ENCODE results near the gene TPI1.

Gene TPI1

GRCh38 chr12:6834873-6835272 is 32.5 kb upstream of the TPI1 start:
- no peak overlapping the region for H3K27ac ChIP-seq (ENCODE audit: low read length, poor library complexity, severe bottlenecking)
- H4K91ac ChIP-seq (ENCODE audit: low read length): no peak overlapping the region
- no peak overlapping the region for H2BK120ac ChIP-seq (ENCODE audit: low read depth, low read length)
- no peak overlapping the region for H2BK12ac ChIP-seq (ENCODE audit: low read length in 2 of 2)
- H3K36me3 ChIP-seq (ENCODE audit: control insufficient read depth in 1 of 2, insufficient read depth in 2 of 2, low read depth in 1 of 2, low read length in 2 of 2): peaks cover 73 to 85% of the 10 kb centered on the region in 2 experiments
- H3K4me1 ChIP-seq (ENCODE audit: control insufficient read depth, insufficient read depth, low read depth, low read length): peaks cover 9% of the 10 kb centered on the region
- WGBS: 76% methylated on average over 2 of the region's 5 CpGs
- no peak overlapping the region for H4K8ac ChIP-seq (ENCODE audit: low read length)
- no peak overlapping the region for H2BK15ac ChIP-seq (ENCODE audit: low read depth, poor library complexity, severe bottlenecking)
- no peak overlapping the region for H2AK5ac ChIP-seq (ENCODE audit: low read length, severe bottlenecking)
- H3K27me3 ChIP-seq (ENCODE audit: control insufficient read depth in 1 of 2, insufficient read depth in 1 of 2, low read length in 2 of 2): no peaks in the 10 kb centered on the region
- H3K4me3 ChIP-seq (ENCODE audit: insufficient read depth in 1 of 2, low read depth in 1 of 2, low read length in 2 of 2): no peak overlapping the region
- no peak overlapping the region for H3K23ac ChIP-seq (ENCODE audit: low read length in 2 of 2)
- H3K9me3 ChIP-seq (ENCODE audit: control insufficient read depth, low read length): no peaks in the 10 kb centered on the region
- H3K4me2 ChIP-seq (ENCODE audit: low read length, poor library complexity, severe bottlenecking): no peak overlapping the region
- H3K18ac ChIP-seq (ENCODE audit: low read depth in 1 of 2, low read length in 2 of 2): no peak overlapping the region
- H3K9ac ChIP-seq (ENCODE audit: low read length): no peak overlapping the region
- H2BK5ac ChIP-seq (ENCODE audit: low read depth, low read length, poor library complexity, severe bottlenecking): no peak overlapping the region
- DNase-seq: no peak
- H2AFZ ChIP-seq (ENCODE audit: low read depth, low read length): no peak overlapping the region
- no peak overlapping the region for H3K14ac ChIP-seq (ENCODE audit: low read length in 2 of 2)
- H3K4ac ChIP-seq (ENCODE audit: low read depth in 1 of 2, low read length in 2 of 2): no peak overlapping the region
- peaks cover 38% of the 10 kb centered on the region for H3K79me1 ChIP-seq (replicated peaks; ENCODE audit: low read length, poor library complexity, severe bottlenecking)

DNA sequence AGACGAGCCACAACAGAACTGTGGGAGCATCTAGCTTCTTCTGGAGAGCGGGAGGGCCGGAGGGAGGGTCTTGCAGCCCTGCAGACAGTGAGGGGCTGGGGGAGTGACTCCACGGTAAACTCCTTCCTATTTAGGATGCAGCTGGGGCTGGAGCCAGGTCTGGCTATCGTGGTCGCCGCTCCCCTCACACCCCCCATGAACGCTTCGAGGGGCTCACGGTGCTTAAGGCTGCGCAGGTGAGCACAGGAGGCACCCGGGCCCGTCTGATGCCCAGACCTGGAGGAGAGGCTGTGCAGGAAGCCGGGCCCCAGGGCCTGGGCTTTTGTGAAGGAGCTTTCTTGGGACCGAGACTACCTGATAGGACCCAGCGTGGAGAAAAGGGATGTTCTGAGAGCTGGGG is 30.5 kb upstream of the TPI1 start:
- no peak overlapping the region for H3K4ac ChIP-seq (ENCODE audit: low read depth in 1 of 2, low read length in 2 of 2)
- H2AK5ac ChIP-seq (ENCODE audit: low read length, severe bottlenecking): no peak overlapping the region
- H3K14ac ChIP-seq (ENCODE audit: low read length in 2 of 2): no peak overlapping the region
- H3K79me1 ChIP-seq (replicated peaks; ENCODE audit: low read length, poor library complexity, severe bottlenecking): peaks cover 23% of the 10 kb centered on the region
- H2BK15ac ChIP-seq (ENCODE audit: low read depth, poor library complexity, severe bottlenecking): no peak overlapping the region
- no peaks in the 10 kb centered on the region for H3K27me3 ChIP-seq (ENCODE audit: control insufficient read depth in 1 of 2, insufficient read depth in 1 of 2, low read length in 2 of 2)
- H3K4me1 ChIP-seq (ENCODE audit: control insufficient read depth, insufficient read depth, low read depth, low read length): peaks cover 2% of the 10 kb centered on the region
- H3K9ac ChIP-seq (ENCODE audit: low read length): no peak overlapping the region
- no peak overlapping the region for H3K4me3 ChIP-seq (ENCODE audit: insufficient read depth in 1 of 2, low read depth in 1 of 2, low read length in 2 of 2)
- H2BK5ac ChIP-seq (ENCODE audit: low read depth, low read length, poor library complexity, severe bottlenecking): no peak overlapping the region
- H3K9me3 ChIP-seq (ENCODE audit: control insufficient read depth, low read length): no peaks in the 10 kb centered on the region
- H4K91ac ChIP-seq (ENCODE audit: low read length): no peak overlapping the region
- no peak for DNase-seq
- no peak overlapping the region for H2BK12ac ChIP-seq (ENCODE audit: low read length in 2 of 2)
- H3K4me2 ChIP-seq (ENCODE audit: low read length, poor library complexity, severe bottlenecking): no peak overlapping the region
- peaks cover 71 to 79% of the 10 kb centered on the region in 2 experiments for H3K36me3 ChIP-seq (ENCODE audit: control insufficient read depth in 1 of 2, insufficient read depth in 2 of 2, low read depth in 1 of 2, low read length in 2 of 2)
- 87% methylated on average over 16 of the region's 16 CpGs for WGBS
- H2AFZ ChIP-seq (ENCODE audit: low read depth, low read length): no peak overlapping the region
- H2BK120ac ChIP-seq (ENCODE audit: low read depth, low read length): no peak overlapping the region
- H3K27ac ChIP-seq (ENCODE audit: low read length, poor library complexity, severe bottlenecking): no peak overlapping the region
- no peak overlapping the region for H3K23ac ChIP-seq (ENCODE audit: low read length in 2 of 2)
- H3K18ac ChIP-seq (ENCODE audit: low read depth in 1 of 2, low read length in 2 of 2): no peak overlapping the region
- H4K8ac ChIP-seq (ENCODE audit: low read length): no peak overlapping the region

GRCh38 chr12:6837370-6838060 is 29.8 kb upstream of the TPI1 start:
- DNase-seq: no peak
- Histone ChIP-seq H3K27me3 (ENCODE audit: control insufficient read depth in 1 of 2, insufficient read depth in 1 of 2, low read length in 2 of 2) (no peaks in the 10 kb centered on the region), H2BK120ac (ENCODE audit: low read depth, low read length) (no peak overlapping the region), H3K4me1 (ENCODE audit: control insufficient read depth, insufficient read depth, low read depth, low read length) (peaks cover 2% of the 10 kb centered on the region), H3K4ac (ENCODE audit: low read depth in 1 of 2, low read length in 2 of 2) (no peak overlapping the region), H4K8ac (ENCODE audit: low read length) (no peak overlapping the region), H3K9me3 (ENCODE audit: control insufficient read depth, low read length) (no peaks in the 10 kb centered on the region), H3K79me1 (replicated peaks; ENCODE audit: low read length, poor library complexity, severe bottlenecking) (peaks cover 20% of the 10 kb centered on the region), H3K4me2 (ENCODE audit: low read length, poor library complexity, severe bottlenecking) (no peak overlapping the region), H3K4me3 (ENCODE audit: insufficient read depth in 1 of 2, low read depth in 1 of 2, low read length in 2 of 2) (no peak overlapping the region), H4K91ac (ENCODE audit: low read length) (no peak overlapping the region), H3K36me3 (ENCODE audit: control insufficient read depth in 1 of 2, insufficient read depth in 2 of 2, low read depth in 1 of 2, low read length in 2 of 2) (peaks cover 69 to 80% of the 10 kb centered on the region in 2 experiments), H3K27ac (ENCODE audit: low read length, poor library complexity, severe bottlenecking) (no peak overlapping the region), H2BK12ac (ENCODE audit: low read length in 2 of 2) (no peak overlapping the region), H3K9ac (ENCODE audit: low read length) (no peak overlapping the region), H3K23ac (ENCODE audit: low read length in 2 of 2) (no peak overlapping the region), H2AFZ (ENCODE audit: low read depth, low read length) (no peak overlapping the region), H3K14ac (ENCODE audit: low read length in 2 of 2) (no peak overlapping the region), H2BK5ac (ENCODE audit: low read depth, low read length, poor library complexity, severe bottlenecking) (no peak overlapping the region), H3K18ac (ENCODE audit: low read depth in 1 of 2, low read length in 2 of 2) (no peak overlapping the region), H2BK15ac (ENCODE audit: low read depth, poor library complexity, severe bottlenecking) (no peak overlapping the region), H2AK5ac (ENCODE audit: low read length, severe bottlenecking) (no peak overlapping the region)
- whole genome bisulfite sequencing: 98% methylated on average over 26 of the region's 26 CpGs

DNA sequence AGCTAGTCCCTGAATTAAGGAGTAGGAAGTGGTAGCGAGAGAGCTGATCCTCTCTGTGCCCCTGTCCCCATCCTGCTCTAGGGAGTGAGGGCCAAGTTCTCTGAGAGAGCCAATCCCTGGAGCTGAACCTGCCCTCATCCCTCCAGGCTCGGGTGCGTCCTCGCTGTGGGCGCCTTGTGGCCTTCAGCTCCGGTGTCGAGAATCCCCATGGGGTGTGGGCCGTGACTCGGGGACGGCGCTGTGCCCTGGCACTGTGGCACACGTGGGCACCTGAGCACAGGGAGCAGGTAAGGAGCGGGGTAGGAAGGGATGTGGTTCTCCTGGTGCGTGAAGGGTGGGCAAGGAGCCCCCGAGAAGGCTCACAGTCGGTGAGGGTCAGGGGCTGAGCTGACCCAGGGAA is 28.5 kb upstream of the TPI1 start:
- H3K36me3 ChIP-seq (ENCODE audit: control insufficient read depth in 1 of 2, insufficient read depth in 2 of 2, low read depth in 1 of 2, low read length in 2 of 2): peaks cover 76 to 84% of the 10 kb centered on the region in 2 experiments
- no peak overlapping the region for H3K14ac ChIP-seq (ENCODE audit: low read length in 2 of 2)
- H3K4me2 ChIP-seq (ENCODE audit: low read length, poor library complexity, severe bottlenecking): no peak overlapping the region
- no peaks in the 10 kb centered on the region for H3K9me3 ChIP-seq (ENCODE audit: control insufficient read depth, low read length)
- no peak overlapping the region for H3K18ac ChIP-seq (ENCODE audit: low read depth in 1 of 2, low read length in 2 of 2)
- no peaks in the 10 kb centered on the region for H3K4me1 ChIP-seq (ENCODE audit: control insufficient read depth, insufficient read depth, low read depth, low read length)
- no peak overlapping the region for H2BK12ac ChIP-seq (ENCODE audit: low read length in 2 of 2)
- H3K79me1 ChIP-seq (replicated peaks; ENCODE audit: low read length, poor library complexity, severe bottlenecking): peaks cover 20% of the 10 kb centered on the region
- no peak overlapping the region for H2BK120ac ChIP-seq (ENCODE audit: low read depth, low read length)
- 97% methylated on average over 14 of the region's 16 CpGs for WGBS
- H4K8ac ChIP-seq (ENCODE audit: low read length): no peak overlapping the region
- no peak overlapping the region for H2BK5ac ChIP-seq (ENCODE audit: low read depth, low read length, poor library complexity, severe bottlenecking)
- no peak overlapping the region for H2AK5ac ChIP-seq (ENCODE audit: low read length, severe bottlenecking)
- no peak for DNase-seq
- H3K9ac ChIP-seq (ENCODE audit: low read length): no peak overlapping the region
- H3K4ac ChIP-seq (ENCODE audit: low read depth in 1 of 2, low read length in 2 of 2): no peak overlapping the region
- H2BK15ac ChIP-seq (ENCODE audit: low read depth, poor library complexity, severe bottlenecking): no peak overlapping the region
- no peak overlapping the region for H2AFZ ChIP-seq (ENCODE audit: low read depth, low read length)
- no peaks in the 10 kb centered on the region for H3K27me3 ChIP-seq (ENCODE audit: control insufficient read depth in 1 of 2, insufficient read depth in 1 of 2, low read length in 2 of 2)
- H3K4me3 ChIP-seq (ENCODE audit: insufficient read depth in 1 of 2, low read depth in 1 of 2, low read length in 2 of 2): no peak overlapping the region
- H3K27ac ChIP-seq (ENCODE audit: low read length, poor library complexity, severe bottlenecking): no peak overlapping the region
- no peak overlapping the region for H4K91ac ChIP-seq (ENCODE audit: low read length)
- H3K23ac ChIP-seq (ENCODE audit: low read length in 2 of 2): no peak overlapping the region
